Right atrium auricular region (tissue), 2 donors: ENCODE results near the gene PSG5. TPM values are rescaled to one million over a fixed set of nuclear protein-coding genes. Genes with fewer than 3 reads are reported as not detected.
"Not testable (repeated sequence)": the region's sequence is repeated elsewhere in the genome, so short reads cannot be mapped to it uniquely, and the experiment has no call there.

ENCODE experiments used
- DNase-seq: peaks from one replicate; pipeline ENCODE4 v3.0.0-alpha.2; 2019; ENCODE audit warnings: low spot score
- H3K27ac ChIP-seq, 2 donors: fragments of 200-600 bp; sonication (generic); 1 replicate in 1 of 2; 2 replicates in 1 of 2; pipeline ENCODE4 v1.5.1; 2016 to 2019
- H3K27me3 ChIP-seq, 2 donors: fragments of 200-600 bp; sonication (generic); one replicate each; pipeline versions ENCODE4 v1.5.1 to v1.6.0; 2017 to 2019
- H3K36me3 ChIP-seq: fragments of 200-600 bp; sonication (generic); one replicate; pipeline ENCODE4 v1.5.1; 2016
- H3K4me1 ChIP-seq, 2 donors: fragments of 200-600 bp; sonication (generic); one replicate each; pipeline versions ENCODE4 v1.5.1 to v1.6.0; 2017 to 2019
- H3K4me3 ChIP-seq, 2 donors: fragments of 200-600 bp; sonication (generic); 1 replicate in 1 of 2; 2 replicates in 1 of 2; pipeline ENCODE4 v1.5.1; 2017 to 2019; ENCODE audit warnings: mild to moderate bottlenecking in 1 of 2, moderate library complexity in 1 of 2
- H3K9me3 ChIP-seq, 2 donors: fragments of 200-600 bp; sonication (generic); one replicate each; pipeline ENCODE4 v1.5.1; 2019
- total RNA-seq, 2 donors: library from RNA; depleted of rRNA; stranded (reverse); fragments of >200 nt; gene quantifications; one replicate each; pipeline ENCODE4 v1.1.0, GENCODE V29; 2016
- TF ChIP-seq, protein P1 (sequence below), 2 donors: fragments of 200-600 bp; sonication (generic); IDR thresholded peaks; one replicate each; pipeline ENCODE4 v1.5.1; 2019; ENCODE audit warnings: antibody characterized with exemption in 2 of 2

PSG5 gene
- total RNA-seq, 2 donors from 2014 or later, result not detected

DNA sequence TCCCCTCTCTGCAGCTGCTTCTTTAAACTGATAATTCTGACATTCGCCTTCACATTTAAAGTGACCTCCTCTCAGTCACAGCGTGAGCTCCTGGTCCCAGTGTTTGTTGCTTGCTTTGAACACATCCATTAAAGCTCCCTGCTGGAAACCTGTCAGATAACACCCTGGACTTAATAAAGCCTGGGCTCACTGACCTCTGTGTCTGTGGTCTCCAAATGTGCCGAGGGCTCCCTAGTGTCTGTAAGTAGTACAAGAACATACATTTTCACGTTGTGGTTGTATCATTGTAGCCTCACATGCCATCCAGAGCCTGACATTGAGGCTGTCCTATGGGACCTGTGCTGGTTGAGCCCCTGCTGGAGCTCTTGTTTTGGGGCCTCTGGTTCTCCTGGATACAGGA, 21.7 kb upstream of the PSG5 start:
- no peak for DNase-seq
- no peak overlapping the region for H3K4me3 ChIP-seq
- H3K4me1 ChIP-seq, result no peaks in the 10 kb centered on the region
- TF ChIP-seq, protein P1, sequence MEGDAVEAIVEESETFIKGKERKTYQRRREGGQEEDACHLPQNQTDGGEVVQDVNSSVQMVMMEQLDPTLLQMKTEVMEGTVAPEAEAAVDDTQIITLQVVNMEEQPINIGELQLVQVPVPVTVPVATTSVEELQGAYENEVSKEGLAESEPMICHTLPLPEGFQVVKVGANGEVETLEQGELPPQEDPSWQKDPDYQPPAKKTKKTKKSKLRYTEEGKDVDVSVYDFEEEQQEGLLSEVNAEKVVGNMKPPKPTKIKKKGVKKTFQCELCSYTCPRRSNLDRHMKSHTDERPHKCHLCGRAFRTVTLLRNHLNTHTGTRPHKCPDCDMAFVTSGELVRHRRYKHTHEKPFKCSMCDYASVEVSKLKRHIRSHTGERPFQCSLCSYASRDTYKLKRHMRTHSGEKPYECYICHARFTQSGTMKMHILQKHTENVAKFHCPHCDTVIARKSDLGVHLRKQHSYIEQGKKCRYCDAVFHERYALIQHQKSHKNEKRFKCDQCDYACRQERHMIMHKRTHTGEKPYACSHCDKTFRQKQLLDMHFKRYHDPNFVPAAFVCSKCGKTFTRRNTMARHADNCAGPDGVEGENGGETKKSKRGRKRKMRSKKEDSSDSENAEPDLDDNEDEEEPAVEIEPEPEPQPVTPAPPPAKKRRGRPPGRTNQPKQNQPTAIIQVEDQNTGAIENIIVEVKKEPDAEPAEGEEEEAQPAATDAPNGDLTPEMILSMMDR (IDR thresholded peaks at IDR 0.05), result no peak
- no peaks in the 10 kb centered on the region for H3K36me3 ChIP-seq
- H3K9me3 ChIP-seq, result no peaks in the 10 kb centered on the region
- H3K27me3 ChIP-seq, result no peaks in the 10 kb centered on the region
- H3K27ac ChIP-seq, result no peak overlapping the region

DNA sequence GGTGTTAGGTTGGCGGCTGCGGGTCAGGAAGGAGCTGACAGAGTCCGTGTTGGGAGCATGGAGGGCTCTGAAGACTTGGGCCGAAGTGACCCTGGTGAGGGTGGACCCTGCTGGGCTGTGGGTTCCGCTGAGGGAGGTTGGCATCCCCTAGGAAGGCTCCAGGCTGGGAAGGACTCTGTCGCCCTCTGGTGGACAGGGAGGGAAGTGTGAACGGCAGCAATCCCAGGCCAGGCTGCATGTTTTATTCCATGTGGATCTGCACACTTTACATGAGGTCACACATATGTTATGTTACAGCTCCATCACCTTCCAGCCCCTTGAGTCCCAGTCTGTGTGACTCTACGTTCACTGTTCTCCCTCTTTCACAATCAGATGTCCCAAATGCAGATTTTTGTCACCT, 20.8 kb upstream of the PSG5 start:
- not testable (repeated sequence) for H3K4me3 ChIP-seq, H3K4me1 ChIP-seq, DNase-seq, H3K27ac ChIP-seq, H3K27me3 ChIP-seq, H3K36me3 ChIP-seq, H3K9me3 ChIP-seq

- DNase-seq, H3K27me3 ChIP-seq, H3K4me1 ChIP-seq, H3K27ac ChIP-seq, H3K36me3 ChIP-seq, H3K4me3 ChIP-seq, H3K9me3 ChIP-seq: not testable (repeated sequence)
Measured at GRCh38 chr19:43205471-43206105, 19.3 kb upstream of the PSG5 start, which contains the start of gene PSG4. Gene PSG4 (minus strand): TSS chr19:43205638. CDS start chr19:43205536, 102 bp downstream.

GRCh38 chr19:43203611-43204010, 17.3 kb upstream of the PSG5 start:
- H3K4me3 ChIP-seq, H3K9me3 ChIP-seq, H3K27me3 ChIP-seq, H3K4me1 ChIP-seq, H3K27ac ChIP-seq, H3K36me3 ChIP-seq, DNase-seq: not testable (repeated sequence)

DNA sequence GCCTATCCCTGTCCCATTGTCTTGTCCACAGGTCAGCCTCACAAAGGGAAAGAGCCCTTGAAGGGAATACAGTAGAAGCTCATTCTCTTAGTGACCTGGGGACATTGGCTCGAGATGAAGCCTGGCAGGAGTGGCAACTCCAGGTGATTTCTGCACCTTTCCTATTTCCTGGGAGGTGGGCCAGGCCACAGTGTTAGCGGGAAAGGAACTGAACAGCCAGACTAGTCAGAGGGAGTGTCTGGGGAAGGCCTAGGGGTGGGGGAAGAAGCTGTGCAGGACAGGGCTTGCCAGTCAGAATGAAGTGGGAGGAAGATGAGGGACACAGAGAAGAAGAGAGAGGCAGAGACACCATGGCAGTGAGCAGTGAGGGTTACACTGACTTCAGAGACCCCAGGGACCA, 15.6 kb upstream of the PSG5 start:
- H3K36me3 ChIP-seq, H3K27me3 ChIP-seq, H3K9me3 ChIP-seq, DNase-seq, H3K27ac ChIP-seq, H3K4me3 ChIP-seq, H3K4me1 ChIP-seq: not testable (repeated sequence)

DNA sequence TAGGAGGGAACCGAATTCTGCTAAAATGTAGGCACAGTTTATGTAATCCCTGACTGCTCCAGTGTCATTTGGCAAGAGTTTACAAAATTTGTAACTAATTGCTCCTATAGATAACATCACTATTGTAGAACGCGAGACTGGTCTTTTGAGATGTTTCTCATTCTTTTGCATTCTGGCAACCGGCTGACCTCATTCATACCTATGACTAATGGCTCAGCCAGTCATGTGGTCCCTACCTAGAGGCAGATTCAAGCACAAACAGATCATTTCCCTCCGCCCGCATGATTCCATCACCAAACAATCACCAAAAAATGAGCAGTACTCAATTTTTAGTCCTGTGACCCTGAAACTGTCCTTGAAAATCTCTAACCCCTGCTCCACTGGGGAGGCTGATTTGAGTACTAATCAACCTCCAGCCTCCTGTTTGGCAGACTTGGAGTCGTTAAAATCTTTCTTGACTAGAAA, 15.0 kb upstream of the PSG5 start:
- not testable (repeated sequence) for H3K27ac ChIP-seq, DNase-seq, H3K9me3 ChIP-seq, H3K4me1 ChIP-seq, H3K27me3 ChIP-seq, H3K36me3 ChIP-seq, H3K4me3 ChIP-seq

GRCh38 chr19:43198686-43199419, 12.5 kb upstream of the PSG5 start:
- H3K27ac ChIP-seq, H3K27me3 ChIP-seq, H3K36me3 ChIP-seq, H3K9me3 ChIP-seq, H3K4me1 ChIP-seq, H3K4me3 ChIP-seq, DNase-seq: not testable (repeated sequence)

DNA sequence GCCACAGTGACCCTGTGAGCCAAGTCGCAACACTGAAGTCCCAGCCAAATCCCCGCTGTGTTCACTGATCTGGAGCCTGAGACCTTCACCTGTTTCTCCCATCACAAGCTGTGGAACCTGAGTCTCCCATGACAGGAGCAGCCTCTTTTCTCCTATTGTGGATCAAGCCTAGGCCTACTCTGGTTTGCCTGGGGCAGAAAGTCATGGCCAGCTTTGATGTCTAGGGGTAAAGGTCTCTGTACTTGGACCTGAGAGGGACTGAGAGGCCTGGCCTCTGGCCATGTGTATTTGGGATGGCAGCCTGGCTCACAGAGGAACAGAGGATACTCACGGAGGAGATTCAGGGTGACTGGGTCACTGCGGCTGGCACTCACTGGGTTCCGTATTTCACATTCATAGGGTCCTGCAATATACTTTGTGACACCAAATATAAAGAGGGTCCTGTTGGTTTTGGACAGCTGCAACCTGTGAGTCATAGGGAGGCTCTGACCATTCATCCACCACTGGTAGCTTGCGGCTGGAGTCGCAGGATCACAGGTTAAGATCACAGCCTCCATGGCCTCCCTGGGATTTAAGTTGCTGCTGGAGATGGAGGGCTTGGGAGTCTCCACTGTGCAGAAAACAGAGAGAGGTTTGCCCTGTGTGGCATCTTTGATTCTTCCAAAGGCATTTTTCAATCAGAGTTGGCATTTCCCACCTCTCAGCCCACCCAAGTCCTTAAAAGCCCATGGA, 11.5 kb upstream of the PSG5 start:
- H3K36me3 ChIP-seq, H3K4me1 ChIP-seq, H3K27ac ChIP-seq, DNase-seq, H3K27me3 ChIP-seq, H3K4me3 ChIP-seq, H3K9me3 ChIP-seq: not testable (repeated sequence)

DNA sequence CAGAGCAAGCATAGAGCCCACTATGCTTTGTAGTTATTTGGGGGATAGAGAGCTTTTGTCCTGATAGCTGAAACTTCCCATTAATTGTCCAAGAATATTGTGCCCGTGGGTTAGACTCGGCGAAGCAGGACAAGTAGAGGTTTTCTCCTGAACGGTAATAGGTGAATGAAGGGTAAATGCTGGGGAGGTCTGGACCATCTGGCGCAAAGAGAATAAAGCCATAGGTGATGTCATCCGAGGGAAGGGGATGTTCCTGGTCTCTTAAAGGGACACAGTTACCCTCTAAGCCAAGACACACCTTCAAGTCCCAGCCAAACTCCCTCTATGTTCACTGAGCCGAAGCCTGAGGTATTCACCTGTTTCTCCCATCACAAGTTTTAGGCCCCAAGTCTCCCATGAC, 8.1 kb upstream of the PSG5 start:
- not testable (repeated sequence) for H3K4me3 ChIP-seq, H3K4me1 ChIP-seq, H3K36me3 ChIP-seq, DNase-seq, H3K9me3 ChIP-seq, H3K27me3 ChIP-seq, H3K27ac ChIP-seq

DNA sequence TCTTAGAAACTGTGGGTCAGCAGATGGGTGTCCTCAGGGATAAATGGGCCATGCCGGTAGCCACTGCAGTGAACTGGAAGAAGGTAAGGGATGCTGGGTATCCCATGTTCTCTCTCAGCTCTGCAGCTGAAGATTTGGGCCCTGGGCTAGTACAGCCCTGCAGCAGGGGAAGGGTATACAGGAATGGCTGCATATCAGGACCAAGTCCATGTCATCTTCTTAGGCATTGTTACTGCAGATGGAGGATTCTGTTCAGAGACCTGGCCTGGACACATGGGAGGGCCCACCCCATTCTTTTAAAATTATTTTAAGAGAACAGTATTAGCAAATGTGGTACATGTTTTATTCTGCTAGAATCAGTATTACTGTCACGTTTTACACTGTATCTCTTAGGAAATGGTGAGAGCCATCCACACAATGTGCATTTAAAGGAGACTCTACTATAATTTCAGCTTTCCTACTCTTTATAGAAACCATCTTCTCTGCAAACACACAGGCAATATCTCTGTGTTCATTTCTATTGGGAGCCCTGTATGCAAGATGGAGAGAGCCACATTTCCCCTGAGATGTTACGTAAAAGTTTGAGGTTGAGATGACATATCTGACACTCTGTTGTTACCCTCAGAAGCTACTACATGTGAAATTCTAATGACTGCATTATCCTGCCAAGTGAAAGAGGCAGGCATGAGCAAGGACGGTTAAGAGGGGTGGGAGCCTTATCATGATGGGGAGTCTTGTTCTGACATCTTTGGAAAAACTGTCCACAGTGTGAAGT, 6.2 kb upstream of the PSG5 start:
- not testable (repeated sequence) for DNase-seq, H3K36me3 ChIP-seq, H3K27me3 ChIP-seq

DNA sequence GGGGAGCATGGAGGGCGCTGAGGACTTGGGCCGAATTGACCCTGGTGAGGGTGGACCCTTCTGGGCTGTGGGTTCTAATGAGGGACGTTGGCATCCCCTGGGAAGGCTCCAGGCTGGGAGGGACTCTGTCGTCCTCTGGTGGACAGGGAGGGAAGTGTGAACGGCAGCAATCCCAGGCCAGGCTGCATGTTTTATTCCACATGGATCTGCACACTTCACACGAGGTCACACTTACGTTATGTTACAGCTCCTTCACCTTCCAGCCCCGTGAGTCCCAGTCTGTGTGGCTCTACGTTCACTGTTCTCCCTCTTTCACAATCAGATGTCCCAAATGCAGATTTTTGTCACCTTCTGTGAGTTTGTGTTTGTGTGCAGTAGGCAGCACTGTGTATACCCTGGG, 1.8 kb upstream of the PSG5 start:
- H3K27me3 ChIP-seq, H3K4me1 ChIP-seq, H3K4me3 ChIP-seq, DNase-seq, H3K9me3 ChIP-seq, H3K36me3 ChIP-seq, H3K27ac ChIP-seq: not testable (repeated sequence)

More for the DNA sequence above, 6.2 kb upstream of the PSG5 start:
- not testable (repeated sequence) for H3K4me3 ChIP-seq, H3K27ac ChIP-seq, H3K4me1 ChIP-seq, H3K9me3 ChIP-seq

GRCh38 chr19:43181869-43182771, 4.2 kb downstream of the PSG5 start:
- not testable (repeated sequence) for H3K27ac ChIP-seq

More at GRCh38 chr19:43181869-43182771, 4.2 kb downstream of the PSG5 start:
- DNase-seq, H3K9me3 ChIP-seq, H3K36me3 ChIP-seq, H3K27me3 ChIP-seq, H3K4me1 ChIP-seq, H3K4me3 ChIP-seq: not testable (repeated sequence)
